AG10803 (cell line): ENCODE results near the gene CFAP251.

Experiments used
- DNase-seq: peaks from one replicate; pipeline ENCODE4 v3.0.0; 2010; ENCODE audit warnings: low read depth
- H3K4me3 ChIP-seq: 2 replicates; pipeline ENCODE4 v1.5.1; 2011; ENCODE audit warnings: mild to moderate bottlenecking, low read length, control low read depth
- TF ChIP-seq, protein P1 (sequence below): conservative IDR thresholded peaks from 2 replicates; pipeline ENCODE4 v1.5.1; 2011; ENCODE audit warnings: mild to moderate bottlenecking, low read length, control low read depth, inconsistent platforms

The CFAP251 gene

DNA sequence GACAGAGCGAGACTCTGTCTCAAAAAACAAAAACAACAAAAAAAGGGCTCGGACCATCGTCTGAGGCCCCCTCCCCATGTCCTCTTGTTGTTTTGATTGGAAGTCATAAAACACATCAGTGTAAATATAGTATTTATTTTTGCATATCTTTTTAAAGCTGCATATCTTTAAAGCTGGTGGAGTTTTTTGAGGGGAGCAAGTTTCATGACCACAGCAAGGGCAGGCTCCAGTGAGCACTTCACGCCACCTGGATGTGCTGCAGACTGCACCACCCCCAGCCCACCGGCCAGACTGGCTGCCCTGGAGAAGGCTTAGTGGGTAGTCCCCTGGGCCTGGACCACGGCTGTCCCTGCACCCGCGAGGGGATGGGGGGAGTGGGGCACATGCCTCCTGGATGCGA lies 91.3 kb downstream of the CFAP251 start:
- H3K4me3 ChIP-seq, result no peak overlapping the region
- DNase-seq, result no peak
- TF ChIP-seq, protein P1, sequence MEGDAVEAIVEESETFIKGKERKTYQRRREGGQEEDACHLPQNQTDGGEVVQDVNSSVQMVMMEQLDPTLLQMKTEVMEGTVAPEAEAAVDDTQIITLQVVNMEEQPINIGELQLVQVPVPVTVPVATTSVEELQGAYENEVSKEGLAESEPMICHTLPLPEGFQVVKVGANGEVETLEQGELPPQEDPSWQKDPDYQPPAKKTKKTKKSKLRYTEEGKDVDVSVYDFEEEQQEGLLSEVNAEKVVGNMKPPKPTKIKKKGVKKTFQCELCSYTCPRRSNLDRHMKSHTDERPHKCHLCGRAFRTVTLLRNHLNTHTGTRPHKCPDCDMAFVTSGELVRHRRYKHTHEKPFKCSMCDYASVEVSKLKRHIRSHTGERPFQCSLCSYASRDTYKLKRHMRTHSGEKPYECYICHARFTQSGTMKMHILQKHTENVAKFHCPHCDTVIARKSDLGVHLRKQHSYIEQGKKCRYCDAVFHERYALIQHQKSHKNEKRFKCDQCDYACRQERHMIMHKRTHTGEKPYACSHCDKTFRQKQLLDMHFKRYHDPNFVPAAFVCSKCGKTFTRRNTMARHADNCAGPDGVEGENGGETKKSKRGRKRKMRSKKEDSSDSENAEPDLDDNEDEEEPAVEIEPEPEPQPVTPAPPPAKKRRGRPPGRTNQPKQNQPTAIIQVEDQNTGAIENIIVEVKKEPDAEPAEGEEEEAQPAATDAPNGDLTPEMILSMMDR, result no peak

DNA sequence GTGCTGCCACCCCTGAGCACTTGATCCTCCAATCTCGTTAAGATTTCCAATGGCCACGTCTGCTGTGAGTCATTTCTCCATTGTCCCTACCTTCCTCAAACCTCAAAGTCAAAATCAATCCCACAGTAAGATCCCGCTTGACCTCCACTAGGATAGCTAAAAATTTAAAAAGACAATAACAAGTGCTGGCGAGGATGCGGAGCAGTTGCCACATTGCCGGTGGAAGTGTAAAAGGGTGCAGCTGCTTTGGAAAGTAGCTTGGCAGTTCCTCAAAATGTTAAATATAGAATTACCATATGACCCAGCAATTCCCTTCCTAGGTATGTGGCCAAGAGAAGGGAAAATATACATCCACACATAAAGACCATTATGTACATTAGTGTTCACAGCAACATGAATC lies 93.8 kb downstream of the CFAP251 start:
- TF ChIP-seq, protein P1, result no peak
- no peak overlapping the region for H3K4me3 ChIP-seq
- no peak for DNase-seq

GRCh38 chr12:122013136-122013535 lies 94.7 kb downstream of the CFAP251 start:
- no peak for DNase-seq
- TF ChIP-seq, protein P1, result no peak
- no peak overlapping the region for H3K4me3 ChIP-seq

- no peak for DNase-seq
- H3K4me3 ChIP-seq, result no peak overlapping the region
- TF ChIP-seq, protein P1, result no peak
These were observed 95.6 kb downstream of the CFAP251 start for GRCh38 chr12:122013791-122014590.

DNA sequence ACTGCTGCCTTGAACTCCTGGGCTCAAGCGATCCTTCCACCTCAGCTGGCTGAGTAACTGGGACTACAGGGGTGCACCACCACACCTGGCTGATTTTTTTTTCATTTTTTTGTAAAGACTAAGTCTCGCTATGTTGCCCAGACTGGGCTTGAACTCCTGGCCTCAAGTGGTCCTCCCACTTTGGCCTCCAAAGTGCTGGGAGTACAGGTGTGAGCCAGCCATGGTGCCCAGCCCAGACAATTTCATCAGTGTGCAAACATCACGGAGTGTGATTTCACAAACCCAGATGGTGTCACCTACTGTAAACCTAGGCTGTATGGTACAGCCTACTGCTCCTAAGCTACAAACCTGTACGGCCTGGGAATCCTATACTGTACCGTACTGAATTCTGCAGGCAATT lies 96.4 kb downstream of the CFAP251 start:
- no peak overlapping the region for H3K4me3 ChIP-seq
- DNase-seq, result no peak
- TF ChIP-seq, protein P1, result no peak

GRCh38 chr12:122018457-122018856 lies 100.1 kb downstream of the CFAP251 start:
- TF ChIP-seq, protein P1, result no peak
- no peak for DNase-seq
- no peak overlapping the region for H3K4me3 ChIP-seq

GRCh38 chr12:122018937-122019336 lies 100.5 kb downstream of the CFAP251 start:
- no peak for DNase-seq
- TF ChIP-seq, protein P1, result no peak
- no peak overlapping the region for H3K4me3 ChIP-seq
